ENCODE results near the gene CNGA2. TPM values are rescaled to one million over a fixed set of nuclear protein-coding genes. Genes with fewer than 3 reads are reported as not detected.

Gene CNGA2
- total and polyA plus RNA-seq, 2 experiments from 2014 or later, result not detected

GRCh38 chrX:151711787-151712186 lies 22.8 kb upstream of the CNGA2 start:
- H3K9me3 Mint-ChIP-seq, result no peaks in the 10 kb centered on the region
- no peak overlapping the region for H2AFZ ChIP-seq

More at GRCh38 chrX:151711787-151712186, 22.8 kb upstream of the CNGA2 start:
- H3K4me3 ChIP-seq, result no peak overlapping the region
- H3K27me3 ChIP-seq (ENCODE audit: insufficient read depth), result no peaks in the 10 kb centered on the region
- TF ChIP-seq ZNF331 (CRISPR knock-in tag; IDR thresholded peaks at IDR 0.05; ENCODE audit: low read depth), result no peak
- TF ChIP-seq CTCF (conservative IDR thresholded peaks at IDR 0.05; ENCODE audit: low read depth in 2 of 2), result no peak
- TF ChIP-seq CREB1 (CRISPR knock-in tag; IDR thresholded peaks at IDR 0.05; ENCODE audit: low read depth), result no peak
- no peak for TF ChIP-seq REST (IDR thresholded peaks at IDR 0.05; ENCODE audit: unreplicated experiment)
- no peak for TF ChIP-seq EZH2 (IDR thresholded peaks at IDR 0.05; ENCODE audit: low read depth, unreplicated experiment)
- TF ChIP-seq EZH2phosphoT487 (IDR thresholded peaks at IDR 0.05; ENCODE audit: unreplicated experiment), result no peak
- no peak for TF ChIP-seq ZNF462 (CRISPR knock-in tag; IDR thresholded peaks at IDR 0.05)
- no peak for TF ChIP-seq STAT1 (IDR thresholded peaks at IDR 0.05; ENCODE audit: unreplicated experiment)
- H3K4me3 Mint-ChIP-seq, result no peak overlapping the region
- H3K27me3 Mint-ChIP-seq (ENCODE audit: insufficient read depth, low read depth, poor library complexity), result peaks cover 3% of the 10 kb centered on the region
- no peaks in the 10 kb centered on the region; the same call in 1 of the 2 replicates for H3K4me1 ChIP-seq (ENCODE audit: insufficient read depth)
- H3K4me1 Mint-ChIP-seq, result peaks cover 11% of the 10 kb centered on the region; the same call in 2 of the 3 replicates
- no peaks in the 10 kb centered on the region for H3K36me3 Mint-ChIP-seq (ENCODE audit: low read depth)
- H3K27ac ChIP-seq (ENCODE audit: low read depth), result no peak overlapping the region
- no peaks in the 10 kb centered on the region for H4K20me1 ChIP-seq (replicated peaks; ENCODE audit: insufficient read depth)
- ATAC-seq, result no peak; the same call in 2 of the 3 replicates
- H3F3A ChIP-seq (replicated peaks; ENCODE audit: low read depth), result no peaks in the 10 kb centered on the region
- no peaks in the 10 kb centered on the region for H3K79me2 ChIP-seq (replicated peaks; ENCODE audit: insufficient read depth)
- H3K9me2 ChIP-seq (ENCODE audit: insufficient read depth), result no peaks in the 10 kb centered on the region
- no peaks in the 10 kb centered on the region for H3K36me3 ChIP-seq (ENCODE audit: insufficient read depth)
- no peak overlapping the region for H3K4me2 ChIP-seq
- DNase-seq (ENCODE audit: low spot score), result peak; percentile 5
- no peak overlapping the region for H3K27ac Mint-ChIP-seq

Data from GM23338 (cell line).